HUES64 (cell line): Measurements from ENCODE around the gene ANKRD40. TPM values are rescaled to one million over a fixed set of nuclear protein-coding genes. Genes with fewer than 3 reads are reported as not detected.
A peak's percentile ranks its signal among the peaks of the same experiment; 100 is the strongest.

Experiments used
- H3K27ac ChIP-seq: 2 replicates; pipeline ENCODE4 v1.7.0; 2013; ENCODE audit warnings: low read depth, low read length, inconsistent platforms
- H3K27me3 ChIP-seq: 2 replicates; pipeline ENCODE4 v1.6.1; 2013; ENCODE audit warnings: mild to moderate bottlenecking, low read length; ENCODE audit not compliant: insufficient read depth
- H3K36me3 ChIP-seq: 2 replicates; pipeline ENCODE4 v1.6.1; 2013; ENCODE audit warnings: mild to moderate bottlenecking, low read length; ENCODE audit not compliant: insufficient read depth
- H3K4me1 ChIP-seq: 2 replicates; pipeline ENCODE4 v1.6.1; 2013; ENCODE audit warnings: mild to moderate bottlenecking, low read length, moderate library complexity; ENCODE audit not compliant: insufficient read depth
- H3K4me3 ChIP-seq: 2 replicates; pipeline ENCODE4 v1.5.1; 2013; ENCODE audit warnings: mild to moderate bottlenecking, low read length, moderate library complexity
- H3K9ac ChIP-seq: 2 replicates; pipeline ENCODE4 v1.6.1; 2013; ENCODE audit warnings: mild to moderate bottlenecking, low read depth, low read length
- H3K9me3 ChIP-seq: 2 replicates; pipeline ENCODE4 v1.6.1; 2013; ENCODE audit warnings: low read depth, low read length; ENCODE audit not compliant: insufficient read depth
- WGBS: fragments of 150-250, 120-280 bp; methylation state at CpG from one replicate; pipeline ENCODE4 v1.1.7; 2013; ENCODE audit warnings: missing lambda C conversion rate; 5-methylcytosine and 5-hydroxymethylcytosine counted together
- polyA plus RNA-seq, 2 experiments: library from polyadenylated mRNA; stranded (reverse); fragments of 50-300 nt; gene quantifications; one replicate each; pipeline ENCODE4 v1.2.3, GENCODE V29; 2013

Gene ANKRD40
- 35.1 TPM for polyA plus RNA-seq (2013, experiment 1 of 2)
- polyA plus RNA-seq (2013, experiment 2 of 2): 40.9 TPM

GRCh38 chr17:50707289-50708049, at the start of gene ANKRD40:
ANKRD40 (minus strand) TSS chr17:50707914; CDS start chr17:50707654, 260 bp downstream.
- peak within 1 kb of the TSS; percentile 85 for H3K9ac ChIP-seq
- peaks cover 13% of the 10 kb centered on the region for H3K4me1 ChIP-seq
- no peaks in the 10 kb centered on the region for H3K9me3 ChIP-seq
- peak within 1 kb of the TSS; percentile 80 for H3K4me3 ChIP-seq
- peaks cover 18% of the 10 kb centered on the region for H3K36me3 ChIP-seq
- peak within 1 kb of the TSS; percentile 82 for H3K27ac ChIP-seq
- under 1% methylated on average over 74 of the region's 74 CpGs for WGBS
- H3K27me3 ChIP-seq: no peaks in the 10 kb centered on the region

- Histone ChIP-seq H3K27me3 (no peaks in the 10 kb centered on the region), H3K36me3 (peaks cover 62% of the 10 kb centered on the region), H3K27ac (no peak overlapping the region), H3K4me3 (no peak overlapping the region), H3K9ac (no peak overlapping the region), H3K4me1 (peaks cover 7% of the 10 kb centered on the region; the same call in 1 of the 2 replicates), H3K9me3 (no peaks in the 10 kb centered on the region)
- 85% methylated on average over 2 of the region's 2 CpGs for WGBS
These were observed 46.8 kb upstream of the ANKRD40 start for GRCh38 chr17:50754521-50754920.

- H3K4me1 ChIP-seq: peaks cover 7% of the 10 kb centered on the region; the same call in 1 of the 2 replicates
- 96% methylated on average over 5 of the region's 6 CpGs for WGBS
- peaks cover 100% of the 10 kb centered on the region for H3K36me3 ChIP-seq
- H3K27me3 ChIP-seq: no peaks in the 10 kb centered on the region
- no peak overlapping the region for H3K27ac ChIP-seq
- H3K4me3 ChIP-seq: no peak overlapping the region
- H3K9ac ChIP-seq: no peak overlapping the region
- no peaks in the 10 kb centered on the region for H3K9me3 ChIP-seq
These were observed 41.5 kb upstream of the ANKRD40 start for GRCh38 chr17:50749245-50749644.

- H3K4me1 ChIP-seq: no peaks in the 10 kb centered on the region
- no peaks in the 10 kb centered on the region for H3K9me3 ChIP-seq
- no peaks in the 10 kb centered on the region for H3K27me3 ChIP-seq
- no peak overlapping the region for H3K4me3 ChIP-seq
- no peak overlapping the region for H3K9ac ChIP-seq
- 93% methylated on average over 11 of the region's 12 CpGs for WGBS
- peaks cover 98% of the 10 kb centered on the region for H3K36me3 ChIP-seq
- H3K27ac ChIP-seq: no peak overlapping the region
These were observed 37.9 kb upstream of the ANKRD40 start for GRCh38 chr17:50745631-50746030.

GRCh38 chr17:50739098-50739497, 31.4 kb upstream of the ANKRD40 start:
- H3K9me3 ChIP-seq: no peaks in the 10 kb centered on the region
- whole genome bisulfite sequencing: 57% methylated on average over 2 of the region's 2 CpGs
- H3K36me3 ChIP-seq: peaks cover 74% of the 10 kb centered on the region
- H3K4me1 ChIP-seq: no peaks in the 10 kb centered on the region; the same call in 1 of the 2 replicates
- H3K27me3 ChIP-seq: no peaks in the 10 kb centered on the region
- H3K27ac ChIP-seq: no peak overlapping the region
- H3K9ac ChIP-seq: no peak overlapping the region
- no peak overlapping the region for H3K4me3 ChIP-seq

GRCh38 chr17:50737118-50737698, 29.5 kb upstream of the ANKRD40 start:
- 96% methylated on average over 2 of the region's 2 CpGs for WGBS
- Histone ChIP-seq H3K27ac (no peak overlapping the region), H3K36me3 (peaks cover 56% of the 10 kb centered on the region), H3K27me3 (no peaks in the 10 kb centered on the region), H3K9me3 (no peaks in the 10 kb centered on the region), H3K4me1 (no peaks in the 10 kb centered on the region; the same call in 1 of the 2 replicates), H3K9ac (no peak overlapping the region), H3K4me3 (no peak overlapping the region)

GRCh38 chr17:50735287-50735686, 27.6 kb upstream of the ANKRD40 start:
- Histone ChIP-seq H3K4me3 (no peak overlapping the region), H3K4me1 (no peaks in the 10 kb centered on the region; the same call in 1 of the 2 replicates), H3K9me3 (no peaks in the 10 kb centered on the region), H3K27me3 (no peaks in the 10 kb centered on the region), H3K36me3 (peaks cover 37% of the 10 kb centered on the region), H3K9ac (no peak overlapping the region), H3K27ac (no peak overlapping the region)
- WGBS: 96% methylated on average over 3 of the region's 3 CpGs

GRCh38 chr17:50731575-50732460, 24.1 kb upstream of the ANKRD40 start:
- Histone ChIP-seq H3K9ac (no peak overlapping the region), H3K4me3 (no peak overlapping the region), H3K27ac (no peak overlapping the region), H3K9me3 (no peaks in the 10 kb centered on the region), H3K4me1 (peaks cover 7% of the 10 kb centered on the region; the same call in 1 of the 2 replicates), H3K27me3 (no peaks in the 10 kb centered on the region), H3K36me3 (peaks cover 10% of the 10 kb centered on the region; the same call in 1 of the 2 replicates)
- 96% methylated on average over 7 of the region's 7 CpGs for WGBS

GRCh38 chr17:50728881-50729765, 21.4 kb upstream of the ANKRD40 start:
- Histone ChIP-seq H3K9ac (no peak overlapping the region), H3K4me3 (no peak overlapping the region), H3K9me3 (no peaks in the 10 kb centered on the region), H3K36me3 (peaks cover 11% of the 10 kb centered on the region; the same call in 1 of the 2 replicates), H3K4me1 (peaks cover 13% of the 10 kb centered on the region), H3K27ac (no peak overlapping the region), H3K27me3 (no peaks in the 10 kb centered on the region)
- WGBS: 87% methylated on average over 5 of the region's 5 CpGs

GRCh38 chr17:50728112-50728429, 20.4 kb upstream of the ANKRD40 start:
- H3K9ac ChIP-seq: no peak overlapping the region
- H3K27me3 ChIP-seq: no peaks in the 10 kb centered on the region
- H3K4me3 ChIP-seq: no peak overlapping the region
- no peak overlapping the region for H3K27ac ChIP-seq
- H3K4me1 ChIP-seq: peaks cover 13% of the 10 kb centered on the region
- no peaks in the 10 kb centered on the region for H3K9me3 ChIP-seq
- 100% methylated on average over 1 of the region's 2 CpGs for WGBS
- peaks cover 11% of the 10 kb centered on the region; the same call in 1 of the 2 replicates for H3K36me3 ChIP-seq
